ENCODE data around the gene RYR2.

GRCh38 chr1:237879195-237879594 is 837.2 kb downstream of the RYR2 start:
- TF ChIP-seq CBX8 (IDR thresholded peaks at IDR 0.05; ENCODE audit: borderline replicate concordance, low read depth, low read length) (no peak), YY1 (IDR thresholded peaks at IDR 0.05; ENCODE audit: low read depth, low read length) (no peak), RAD21 (IDR thresholded peaks at IDR 0.05 in 1 of 2, conservative IDR thresholded peaks at IDR 0.05 in 1 of 2; ENCODE audit: low read depth in 2 of 2, low read length in 2 of 2) (no peak), EGR1 (IDR thresholded peaks at IDR 0.05; ENCODE audit: borderline replicate concordance, low read depth, low read length) (no peak), BRCA1 (IDR thresholded peaks at IDR 0.05; ENCODE audit: low read depth, low read length) (no peak), RXRA (IDR thresholded peaks at IDR 0.05; ENCODE audit: insufficient read depth, low read depth, low read length) (no peak), RNF2 (IDR thresholded peaks at IDR 0.05; ENCODE audit: borderline replicate concordance, low read depth, low read length, missing control alignments, poor library complexity, severe bottlenecking) (no peak), MAFK (IDR thresholded peaks at IDR 0.05; ENCODE audit: low read depth, low read length) (no peak), ATF3 (IDR thresholded peaks at IDR 0.05; ENCODE audit: insufficient read depth, low read depth, low read length) (no peak), RFX5 (IDR thresholded peaks at IDR 0.05; ENCODE audit: borderline replicate concordance, low read depth, low read length) (no peak), CTCF (IDR thresholded peaks at IDR 0.05; ENCODE audit: control extremely low read depth in 1 of 3, insufficient read depth in 1 of 3, low read depth in 1 of 3, low read length in 3 of 3) (no peak), POLR2A (IDR thresholded peaks at IDR 0.05; ENCODE audit: control extremely low read depth in 1 of 2, low read depth in 2 of 2, low read length in 2 of 2) (no peak)
